MV-4-11 (cell line): ENCODE data around the gene RHBDL1.

ENCODE experiments used
- DNase-seq: peaks from one replicate; lab custom pipeline; 2025; lab: John Stamatoyannopoulos, UW

RHBDL1 gene

DNA sequence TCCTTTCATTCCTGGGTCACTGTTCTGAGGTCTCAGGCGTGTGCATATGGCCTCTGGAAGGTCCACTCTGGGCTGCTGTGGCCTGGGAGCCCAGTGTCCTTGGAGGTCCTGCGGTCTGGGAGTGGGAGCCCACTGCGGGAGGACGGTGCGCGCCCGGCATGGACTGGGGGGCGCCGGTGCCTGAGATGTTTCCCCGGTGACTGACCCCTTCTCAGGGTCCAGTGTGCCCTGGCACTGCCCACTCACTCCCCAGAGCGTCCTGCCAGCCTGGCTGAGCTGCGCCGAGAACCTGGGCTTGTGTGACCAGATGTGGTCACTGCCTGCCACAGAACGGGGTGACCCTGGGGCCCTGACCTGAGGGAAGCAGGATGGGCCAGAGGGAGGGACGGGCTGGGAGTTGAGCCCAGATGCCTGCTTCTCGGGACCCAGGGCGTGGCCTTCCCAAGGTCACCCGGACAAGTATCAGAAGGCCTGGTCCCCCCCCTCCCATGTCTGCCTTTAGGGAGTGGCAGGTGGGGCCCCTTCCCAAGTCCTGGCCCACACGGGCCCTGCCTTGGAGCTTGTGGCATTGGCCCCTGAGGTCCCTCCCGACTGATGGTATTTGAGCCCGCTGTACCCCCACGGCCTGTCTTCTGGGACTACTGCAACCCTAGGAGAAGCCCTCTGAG lies 1.1 kb upstream of the RHBDL1 start:
- DNase-seq = no peak

DNA sequence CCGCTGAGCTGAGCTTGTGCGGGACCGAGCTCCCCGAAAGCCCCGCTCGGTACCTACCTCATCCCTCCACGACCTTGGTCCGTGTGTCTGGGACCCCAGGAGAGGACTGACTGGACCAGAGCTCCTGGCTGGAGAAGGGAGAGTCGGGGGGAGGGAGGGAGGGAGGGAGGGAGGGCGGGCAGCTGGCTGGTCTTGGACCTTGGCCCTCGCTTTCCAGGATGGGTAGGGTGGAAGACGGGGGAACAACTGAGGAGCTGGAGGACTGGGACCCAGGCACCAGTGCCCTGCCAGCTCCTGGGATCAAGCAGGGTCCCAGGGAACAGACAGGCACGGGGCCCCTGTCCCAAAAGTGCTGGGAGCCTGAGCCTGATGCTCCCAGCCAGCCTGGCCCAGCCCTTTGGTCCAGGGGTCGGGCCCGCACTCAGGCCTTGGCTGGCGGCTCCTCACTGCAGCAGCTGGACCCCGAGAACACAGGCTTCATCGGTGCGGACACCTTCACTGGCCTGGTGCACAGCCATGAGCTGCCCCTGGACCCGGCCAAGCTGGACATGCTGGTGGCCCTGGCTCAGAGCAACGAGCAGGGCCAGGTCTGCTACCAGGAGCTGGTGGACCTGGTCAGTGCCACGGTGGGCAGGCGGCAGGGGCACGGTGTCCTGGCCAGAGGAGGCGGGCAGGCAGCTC lies 553 bp downstream of the RHBDL1 start:
- DNase-seq = no peak

DNA sequence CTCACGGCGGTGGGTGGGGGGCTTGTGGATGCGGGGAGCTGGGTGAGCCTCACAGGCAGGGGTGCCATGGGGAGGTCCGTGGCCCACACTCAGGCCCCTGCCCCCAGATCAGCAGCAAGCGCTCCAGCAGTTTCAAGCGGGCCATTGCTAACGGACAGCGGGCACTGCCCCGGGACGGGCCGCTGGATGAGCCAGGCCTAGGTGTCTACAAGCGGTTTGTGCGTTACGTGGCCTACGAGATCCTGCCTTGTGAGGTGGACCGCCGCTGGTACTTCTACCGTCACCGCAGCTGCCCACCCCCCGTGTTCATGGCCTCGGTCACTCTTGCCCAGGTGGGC lies 1.1 kb downstream of the RHBDL1 start:
- DNase-seq = no peak

DNA sequence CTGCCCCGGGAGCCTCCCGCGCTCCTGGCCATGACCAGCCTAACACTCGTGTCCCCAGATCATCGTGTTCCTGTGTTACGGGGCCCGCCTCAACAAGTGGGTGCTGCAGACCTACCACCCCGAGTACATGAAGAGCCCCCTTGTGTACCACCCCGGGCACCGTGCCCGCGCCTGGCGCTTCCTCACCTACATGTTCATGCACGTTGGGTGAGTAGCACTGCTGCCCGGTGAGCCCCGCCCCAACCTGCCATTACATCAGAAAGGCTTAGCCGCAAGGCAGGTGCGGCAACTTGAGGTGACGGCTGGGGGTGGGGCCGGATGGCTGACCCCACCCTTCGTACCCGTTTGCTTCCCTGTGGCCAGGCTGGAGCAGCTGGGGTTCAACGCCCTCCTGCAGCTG lies 1.4 kb downstream of the RHBDL1 start:
- DNase-seq = no peak

DNA sequence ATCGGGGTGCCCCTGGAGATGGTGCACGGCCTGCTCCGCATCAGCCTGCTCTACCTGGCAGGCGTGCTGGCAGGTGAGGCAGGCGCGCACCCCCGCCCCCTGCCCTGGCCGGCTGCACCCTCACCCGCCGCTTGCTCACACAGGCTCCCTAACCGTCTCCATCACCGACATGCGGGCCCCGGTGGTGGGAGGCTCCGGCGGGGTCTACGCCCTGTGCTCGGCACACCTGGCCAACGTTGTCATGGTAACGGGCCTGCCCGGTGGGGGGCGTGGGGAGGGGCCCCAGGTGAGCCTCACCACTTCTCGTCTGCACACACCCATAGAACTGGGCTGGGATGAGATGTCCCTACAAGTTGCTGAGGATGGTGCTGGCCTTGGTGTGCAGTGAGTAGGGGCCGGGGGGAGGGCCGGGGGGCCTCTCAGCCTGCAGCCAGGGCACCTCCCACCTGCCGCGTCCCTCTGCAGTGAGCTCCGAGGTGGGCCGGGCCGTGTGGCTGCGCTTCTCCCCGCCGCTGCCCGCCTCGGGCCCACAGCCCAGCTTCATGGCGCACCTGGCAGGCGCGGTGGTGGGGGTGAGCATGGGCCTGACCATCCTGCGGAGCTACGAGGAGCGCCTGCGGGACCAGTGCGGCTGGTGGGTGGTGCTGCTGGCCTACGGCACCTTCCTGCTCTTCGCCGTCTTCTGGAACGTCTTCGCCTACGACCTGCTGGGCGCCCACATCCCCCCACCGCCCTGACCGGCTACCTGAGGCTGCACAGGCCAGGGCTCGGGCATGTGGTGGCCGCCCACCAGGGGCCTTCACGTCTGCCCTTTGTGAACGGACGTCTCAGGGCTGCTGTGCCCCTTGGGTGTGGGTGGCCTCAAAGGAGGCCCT lies 2.1 kb downstream of the RHBDL1 start:
- no peak for DNase-seq

DNA sequence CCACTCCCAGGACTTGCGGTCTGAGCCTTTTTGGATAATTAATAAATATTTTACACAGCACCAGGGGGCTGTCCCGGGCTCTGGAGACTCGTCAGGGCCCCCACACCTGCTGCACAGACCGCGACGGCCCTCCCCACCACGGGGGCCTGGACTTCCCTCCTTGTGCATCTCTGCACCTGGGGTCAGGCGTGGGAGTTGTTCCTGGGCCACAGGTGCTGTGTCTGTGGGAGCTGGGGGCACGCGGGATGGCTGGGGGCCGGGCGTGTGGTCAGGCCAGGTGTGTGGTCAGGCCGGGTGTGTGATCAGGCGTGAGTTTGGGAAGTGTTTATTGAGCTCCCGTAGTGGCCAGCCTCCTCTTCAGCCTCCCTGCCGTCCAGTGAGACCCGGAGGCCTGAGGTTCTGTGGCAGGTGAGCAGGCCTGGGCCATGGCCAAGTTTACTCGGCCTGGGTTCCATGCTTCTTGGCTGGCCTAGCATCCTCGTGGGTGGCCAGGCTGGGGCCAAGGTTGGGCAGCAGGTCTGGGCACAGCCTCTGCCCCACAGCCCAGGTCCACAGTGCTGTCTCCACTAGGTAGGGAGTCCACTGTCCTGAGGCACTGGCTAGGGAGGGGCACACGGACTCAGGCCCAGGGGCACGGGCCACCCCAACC lies 2.9 kb downstream of the RHBDL1 start:
- DNase-seq = no peak

DNA sequence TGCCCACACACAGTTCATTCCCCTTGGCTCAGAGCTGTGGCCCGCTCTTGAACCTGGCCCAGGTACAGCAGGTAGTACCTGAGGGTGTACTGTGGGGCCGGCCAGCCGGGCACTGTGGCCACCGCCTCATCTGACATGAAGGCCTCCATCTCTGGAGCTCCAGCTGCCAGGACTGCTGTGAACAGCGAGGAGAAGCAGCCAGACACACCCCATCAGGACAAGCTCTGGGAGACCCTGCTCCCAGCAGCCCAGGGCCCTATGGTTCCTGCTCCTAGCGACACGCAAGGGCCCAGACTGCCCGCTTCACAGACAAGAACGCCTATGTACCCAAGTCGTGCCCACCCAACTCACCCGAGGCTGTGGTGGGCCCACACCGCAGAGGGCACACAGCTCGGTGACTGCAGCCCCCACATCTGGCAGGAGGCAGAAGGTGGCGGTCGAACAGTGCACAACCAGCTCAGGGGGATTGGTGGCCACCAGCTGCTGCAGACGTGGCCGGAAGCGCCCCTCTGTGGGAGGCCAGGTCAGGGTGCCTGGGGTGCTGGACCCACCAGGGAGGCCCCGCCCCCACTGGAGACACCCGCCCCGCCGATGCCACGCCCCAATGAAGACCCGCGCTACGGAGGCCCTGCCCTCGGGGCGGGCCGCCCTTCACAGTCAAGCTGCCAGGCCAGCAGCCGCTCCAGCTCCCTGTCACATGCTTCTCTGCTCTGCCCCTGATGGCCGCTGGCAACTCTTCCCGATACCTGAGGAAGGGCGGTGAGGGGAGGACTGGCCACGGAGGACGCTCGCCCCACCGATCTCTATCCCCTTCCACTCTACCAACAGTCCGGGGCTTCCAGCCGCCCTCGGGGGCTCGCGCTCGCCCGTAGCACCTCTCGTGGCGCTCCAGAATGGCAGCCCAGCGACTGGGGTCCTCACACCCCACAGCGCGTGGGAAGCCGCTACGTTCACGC lies 3.7 kb downstream of the RHBDL1 start:
- DNase-seq = peak; percentile 45

DNA sequence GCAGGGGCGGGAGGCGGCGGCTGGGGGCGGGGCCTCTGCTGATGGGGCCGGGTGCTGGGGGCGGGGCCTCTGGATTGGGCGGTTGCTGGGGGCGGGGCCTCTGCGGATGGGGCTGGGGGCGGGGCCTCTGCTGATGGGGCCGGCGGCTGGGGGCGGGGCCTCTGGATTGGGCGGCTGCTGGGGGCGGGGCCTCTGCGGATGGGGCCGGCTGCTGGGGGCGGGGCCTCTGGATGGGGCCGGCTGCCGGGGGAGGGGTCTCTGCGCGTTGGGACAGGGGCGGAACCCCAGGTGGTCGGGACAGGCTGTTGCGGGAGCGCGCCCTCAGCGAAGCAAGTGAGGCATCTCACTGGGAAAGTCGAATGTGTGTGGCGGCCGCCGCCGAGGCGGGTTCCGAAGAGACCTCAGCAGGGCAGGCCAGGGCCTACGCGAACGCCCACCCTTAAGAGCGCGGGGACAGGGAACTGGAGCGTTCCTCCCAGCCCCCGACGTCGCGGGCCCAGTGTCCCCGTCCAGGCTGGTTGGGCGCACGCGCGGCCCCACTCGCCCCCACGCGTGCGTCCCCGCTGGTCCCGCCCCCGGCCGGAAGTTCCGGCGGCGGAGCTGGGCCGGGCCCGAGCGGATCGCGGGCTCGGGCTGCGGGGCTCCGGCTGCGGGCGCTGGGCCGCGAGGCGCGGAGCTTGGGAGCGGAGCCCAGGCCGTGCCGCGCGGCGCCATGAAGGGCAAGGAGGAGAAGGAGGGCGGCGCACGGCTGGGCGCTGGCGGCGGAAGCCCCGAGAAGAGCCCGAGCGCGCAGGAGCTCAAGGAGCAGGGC lies 4.5 kb downstream of the RHBDL1 start, which contains the start of gene STUB1:
Gene STUB1 (plus strand): TSS at position 597 of the 811 bp plus-strand sequence. CDS start 116 bp downstream, at position 713.
- DNase-seq = peak; percentile 80

DNA sequence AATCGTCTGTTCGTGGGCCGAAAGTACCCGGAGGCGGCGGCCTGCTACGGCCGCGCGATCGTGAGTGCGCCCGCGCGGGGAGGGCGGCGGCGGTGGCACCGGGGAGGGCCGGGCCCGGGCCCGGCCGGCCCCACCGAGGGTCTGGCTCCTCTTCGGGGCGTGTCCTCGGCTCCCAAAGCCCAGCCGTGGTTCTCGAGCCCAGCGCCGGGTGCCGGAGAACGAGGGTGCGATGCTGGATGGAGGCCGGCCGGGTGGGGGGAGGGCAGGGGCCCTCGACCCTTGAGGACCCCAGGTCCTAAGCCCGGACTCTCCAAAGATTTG lies 5.1 kb downstream of the RHBDL1 start:
- DNase-seq = no peak

DNA sequence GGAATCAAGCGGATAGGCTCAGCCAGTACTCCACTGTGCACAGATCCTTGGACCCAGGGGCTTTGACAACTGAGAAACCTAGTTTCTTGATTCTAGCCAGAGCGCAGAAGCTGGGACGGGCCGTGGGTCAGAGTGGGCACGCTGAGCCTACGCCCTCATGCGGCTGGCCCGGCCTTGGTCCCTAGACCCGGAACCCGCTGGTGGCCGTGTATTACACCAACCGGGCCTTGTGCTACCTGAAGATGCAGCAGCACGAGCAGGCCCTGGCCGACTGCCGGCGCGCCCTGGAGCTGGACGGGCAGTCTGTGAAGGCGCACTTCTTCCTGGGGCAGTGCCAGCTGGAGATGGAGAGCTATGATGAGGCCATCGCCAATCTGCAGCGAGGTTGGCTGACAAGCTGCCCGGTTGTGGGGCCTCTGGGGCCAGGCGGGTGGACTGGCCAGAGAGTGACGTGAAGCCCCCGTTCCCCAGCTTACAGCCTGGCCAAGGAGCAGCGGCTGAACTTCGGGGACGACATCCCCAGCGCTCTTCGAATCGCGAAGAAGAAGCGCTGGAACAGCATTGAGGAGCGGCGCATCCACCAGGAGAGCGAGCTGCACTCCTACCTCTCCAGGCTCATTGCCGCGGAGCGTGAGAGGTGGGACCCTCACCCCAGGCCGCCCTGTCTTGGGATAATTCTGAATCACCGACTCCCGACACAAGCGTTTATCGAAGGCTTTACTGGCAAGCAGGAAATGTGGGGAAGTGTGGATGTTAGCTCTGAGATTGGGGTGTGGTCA lies 5.7 kb downstream of the RHBDL1 start:
- peak; percentile 53 for DNase-seq

DNA sequence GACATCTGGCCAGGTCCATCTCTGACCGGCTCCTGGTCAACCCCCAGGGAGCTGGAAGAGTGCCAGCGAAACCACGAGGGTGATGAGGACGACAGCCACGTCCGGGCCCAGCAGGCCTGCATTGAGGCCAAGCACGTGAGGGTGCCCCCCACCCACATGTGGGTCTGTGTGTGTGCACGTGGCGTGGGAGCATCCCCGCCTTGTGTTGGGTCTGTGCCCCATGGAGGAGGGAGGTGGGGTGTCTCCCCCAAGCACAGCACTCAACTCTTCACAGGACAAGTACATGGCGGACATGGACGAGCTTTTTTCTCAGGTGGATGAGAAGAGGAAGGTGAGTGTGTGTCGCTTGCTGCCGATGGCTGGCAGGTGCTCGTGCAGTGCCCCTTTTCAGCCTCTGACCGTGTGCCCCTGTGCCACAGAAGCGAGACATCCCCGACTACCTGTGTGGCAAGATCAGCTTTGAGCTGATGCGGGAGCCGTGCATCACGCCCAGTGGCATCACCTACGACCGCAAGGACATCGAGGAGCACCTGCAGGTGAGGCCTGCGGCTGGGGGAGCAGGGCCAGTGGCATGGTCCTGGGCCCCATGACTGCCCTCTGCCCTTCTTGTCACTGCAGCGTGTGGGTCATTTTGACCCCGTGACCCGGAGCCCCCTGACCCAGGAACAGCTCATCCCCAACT lies 6.4 kb downstream of the RHBDL1 start:
- DNase-seq = no peak

DNA sequence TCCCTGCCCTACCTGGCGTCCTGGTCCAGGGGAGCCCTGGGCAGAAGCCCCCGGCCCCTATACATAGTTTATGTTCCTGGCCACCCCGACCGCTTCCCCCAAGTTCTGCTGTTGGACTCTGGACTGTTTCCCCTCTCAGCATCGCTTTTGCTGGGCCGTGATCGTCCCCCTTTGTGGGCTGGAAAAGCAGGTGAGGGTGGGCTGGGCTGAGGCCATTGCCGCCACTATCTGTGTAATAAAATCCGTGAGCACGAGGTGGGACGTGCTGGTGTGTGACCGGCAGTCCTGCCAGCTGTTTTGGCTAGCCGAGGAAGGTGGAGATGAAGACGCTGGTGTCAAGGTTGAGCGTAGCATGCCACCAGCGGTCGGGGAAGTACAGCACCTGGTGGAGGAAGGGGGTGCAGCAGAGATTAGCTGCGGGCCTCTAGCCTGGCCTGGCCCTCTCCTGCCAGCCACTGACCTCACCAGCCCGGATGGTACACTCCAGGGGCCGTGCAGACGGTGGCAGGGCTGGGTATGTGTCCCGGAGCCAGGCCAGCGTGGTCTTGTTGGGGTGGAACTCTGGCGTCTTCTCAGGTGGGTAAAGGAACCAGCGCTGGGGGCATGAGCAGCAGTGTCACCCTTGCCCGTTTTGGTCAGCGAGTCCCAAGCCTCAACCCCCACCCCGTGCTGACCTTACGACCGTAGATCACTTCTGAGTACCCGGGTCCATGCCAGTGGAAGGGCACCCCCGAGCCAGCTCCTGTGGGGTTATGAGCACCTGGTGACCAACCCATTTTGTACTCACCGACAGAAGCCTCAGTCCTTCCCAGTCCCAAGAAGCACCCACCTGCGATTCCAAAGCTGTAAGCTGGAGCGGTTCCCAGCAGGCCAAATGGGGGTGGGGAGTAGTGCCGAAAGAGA lies 7.3 kb downstream of the RHBDL1 start:
- DNase-seq = no peak

DNA sequence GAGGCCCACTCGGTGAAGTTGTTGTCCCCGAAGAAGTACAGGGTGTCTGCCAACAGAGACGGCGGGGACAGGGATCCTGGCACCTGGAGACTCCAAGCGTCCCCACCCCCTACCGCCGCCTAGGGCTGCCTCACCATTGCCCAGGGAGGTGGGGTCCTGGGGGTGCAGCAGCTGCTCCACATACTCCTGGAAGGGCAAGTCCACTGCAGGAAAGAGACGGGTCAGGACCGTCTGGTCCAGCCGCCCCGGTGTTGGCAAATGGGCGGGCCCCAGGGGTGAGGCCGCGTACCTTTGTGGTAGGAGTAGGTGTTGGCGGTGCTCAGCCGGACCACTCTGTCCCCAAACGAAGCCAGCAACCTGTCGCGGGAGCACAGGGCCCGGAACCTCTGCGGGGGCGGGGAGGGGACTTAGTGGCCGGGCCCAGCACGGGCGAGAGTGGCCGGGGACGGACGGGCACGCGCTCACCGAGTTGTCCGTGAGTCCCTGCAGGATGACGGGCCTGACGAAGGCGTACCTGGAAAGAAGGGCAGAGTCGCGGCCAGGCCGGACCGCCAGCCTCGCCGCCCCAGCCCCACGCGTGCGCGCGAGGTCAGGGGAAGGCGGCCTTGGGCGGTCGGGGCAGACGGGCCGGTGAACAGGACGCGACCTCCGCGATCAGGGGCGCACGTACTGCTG lies 8.1 kb downstream of the RHBDL1 start:
- DNase-seq = no peak

DNA sequence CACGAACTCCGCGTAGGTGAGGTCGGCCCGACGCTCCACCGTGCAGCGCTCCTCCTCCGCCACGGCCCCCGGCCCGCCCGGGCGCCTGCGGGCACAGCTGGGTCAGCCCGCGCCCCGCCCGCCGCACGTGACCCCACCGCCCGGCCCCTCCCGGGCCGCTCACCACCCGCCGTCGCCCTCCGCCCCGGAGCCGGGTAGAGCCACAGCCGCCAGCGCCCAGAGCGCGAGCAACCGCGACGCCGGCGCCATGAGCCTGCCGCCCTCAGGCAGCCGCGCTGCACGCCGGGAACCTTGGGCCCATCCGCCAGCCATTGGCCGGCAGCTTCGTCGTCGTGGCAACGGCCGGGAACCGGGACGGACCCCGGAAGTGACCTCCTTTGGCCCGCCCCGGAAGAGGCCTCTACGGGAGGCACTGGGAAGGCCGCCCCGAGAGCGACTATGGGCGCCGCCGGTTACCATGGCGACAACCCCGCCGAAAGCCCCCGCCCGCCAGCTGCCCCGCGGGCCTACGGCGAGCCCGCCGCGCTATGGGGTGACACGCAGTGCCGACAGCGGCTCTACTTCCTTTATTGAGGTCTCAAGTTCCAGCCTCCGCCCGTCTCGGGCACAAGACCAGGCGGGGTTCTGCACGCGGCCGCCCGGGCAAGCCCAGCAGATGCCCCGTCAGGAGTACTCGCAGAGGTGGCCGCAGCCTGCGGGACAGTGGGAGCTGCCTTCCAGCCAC lies 8.8 kb downstream of the RHBDL1 start, which contains the start of gene JMJD8:
Gene JMJD8 (minus strand): TSS at position 264 of the 724 bp plus-strand sequence. CDS start 15 bp downstream, at position 249.
- DNase-seq = peak; percentile 96

DNA sequence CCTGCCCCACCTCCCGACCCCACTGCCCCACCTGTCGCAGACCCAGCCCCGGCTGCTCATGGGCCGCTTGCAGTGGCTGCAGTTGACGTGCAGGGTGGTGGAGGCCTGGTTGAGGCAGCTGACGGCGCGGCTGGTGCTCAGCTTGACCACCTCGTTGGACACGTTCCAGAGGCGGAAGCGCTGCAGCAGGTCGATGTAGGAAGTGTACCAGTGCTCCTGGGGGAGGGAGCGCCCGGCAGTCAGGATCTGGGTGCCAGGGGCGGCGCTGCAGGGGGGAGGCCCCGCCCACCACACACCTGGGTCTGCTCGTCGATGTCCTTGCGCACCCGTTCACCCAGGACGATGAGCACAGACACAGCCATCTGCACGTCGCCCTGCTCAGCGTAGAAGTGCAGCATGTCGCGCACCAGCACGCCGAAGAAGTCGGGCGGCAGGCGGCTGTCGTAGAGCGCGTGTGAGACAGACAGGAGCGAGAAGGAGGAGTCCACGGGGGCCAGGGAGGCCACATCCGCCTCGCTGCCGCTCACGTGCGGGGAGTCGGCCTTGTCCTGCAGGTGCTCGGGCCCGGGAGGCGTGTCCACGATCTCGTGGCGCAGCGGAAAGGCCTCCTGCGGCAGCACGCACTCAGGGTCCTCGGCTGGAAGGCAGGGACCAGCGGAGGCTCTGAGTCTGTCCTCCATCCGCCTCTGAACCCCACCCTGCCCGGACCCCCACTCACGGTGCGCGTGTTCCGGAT lies 9.7 kb downstream of the RHBDL1 start:
- DNase-seq = no peak

DNA sequence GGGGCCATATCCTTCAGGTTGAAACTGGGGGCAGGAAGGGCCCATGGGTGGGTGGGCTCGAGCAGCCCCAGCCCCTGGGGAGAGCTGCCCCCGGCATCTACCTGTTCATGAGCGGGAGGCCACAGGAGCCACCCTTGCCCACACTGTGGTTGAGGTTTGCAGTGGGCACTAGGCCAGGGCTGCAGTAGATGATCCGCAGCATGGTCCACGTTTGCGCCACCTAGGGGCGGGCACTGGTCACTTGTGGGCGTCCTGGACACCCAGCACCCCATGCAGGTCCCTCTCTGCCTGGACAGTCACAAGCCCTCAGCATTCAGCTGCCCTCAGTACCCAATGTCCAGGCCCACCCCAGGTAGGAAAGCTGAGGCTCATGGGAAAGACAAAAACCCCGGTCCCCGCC lies 10.5 kb downstream of the RHBDL1 start:
- DNase-seq = peak; percentile 18
